Activated CD8-positive, alpha-beta T cell treated with anti-CD3 and anti-CD28 coated beads for 36 hours (primary cell): ENCODE data around the gene CENPX. TPM values are rescaled to one million over a fixed set of nuclear protein-coding genes. Genes with fewer than 3 reads are reported as not detected.

ENCODE experiments used
- ATAC-seq: fragments of 200-7000 bp; cut with Tn5 transposase; one replicate; pipeline ENCODE4 v1.10.0; 2021; ENCODE audit warnings: mild to moderate bottlenecking, moderate library complexity
- CTCF ChIA-PET: fragments of 350-600 bp; sonication (Branson Sonifier 250); formaldehyde crosslinking; loops from one replicate; lab custom pipeline; 2021; ENCODE audit warnings: antibody characterized with exemption; lab: Charles Lee
- POLR2A ChIA-PET: fragments of 350-600 bp; sonication (Branson Sonifier 250); formaldehyde crosslinking; loops from one replicate; lab custom pipeline; 2021; ENCODE audit warnings: antibody characterized with exemption; lab: Charles Lee
- DNase-seq: peaks from one replicate; pipeline ENCODE4 v3.0.0-alpha.2; 2020
- H3K27ac Mint-ChIP-seq: one replicate; pipeline ENCODE4 v1.8.0; 2021; ENCODE audit warnings: mild to moderate bottlenecking, mixed read lengths
- H3K27me3 Mint-ChIP-seq: one replicate; pipeline ENCODE4 v1.8.0; 2021; ENCODE audit warnings: mixed read lengths
- H3K36me3 Mint-ChIP-seq: one replicate; pipeline ENCODE4 v1.8.0; 2021; ENCODE audit warnings: low read depth, mixed read lengths
- H3K4me1 Mint-ChIP-seq: one replicate; pipeline ENCODE4 v1.8.0; 2021; ENCODE audit warnings: low read depth, mixed read lengths
- H3K4me3 Mint-ChIP-seq: one replicate; pipeline ENCODE4 v1.8.0; 2021; ENCODE audit warnings: mild to moderate bottlenecking, moderate library complexity, mixed read lengths
- H3K9me3 Mint-ChIP-seq: one replicate; pipeline ENCODE4 v1.8.0; 2021; ENCODE audit warnings: mixed read lengths
- intact Hi-C: fragments of 100-400 bp; cut with micrococcal nuclease; formaldehyde crosslinking; loops from one replicate; pipeline ENCODE4 v1.10.0; 2022
- total RNA-seq, 2 experiments: library from RNA; stranded (reverse); gene quantifications; one replicate each; pipeline ENCODE4 v1.2.3, GENCODE V29; 2021
- TF ChIP-seq, protein P1 (sequence below): fragments of 200-600 bp; IDR thresholded peaks from one replicate; pipeline ENCODE4 v1.8.0; 2022; ENCODE audit warnings: antibody characterized with exemption, mild to moderate bottlenecking

CENPX gene
- total RNA-seq, 2 experiments from 2014 or later, result 88.7 to 98.1 TPM

DNA sequence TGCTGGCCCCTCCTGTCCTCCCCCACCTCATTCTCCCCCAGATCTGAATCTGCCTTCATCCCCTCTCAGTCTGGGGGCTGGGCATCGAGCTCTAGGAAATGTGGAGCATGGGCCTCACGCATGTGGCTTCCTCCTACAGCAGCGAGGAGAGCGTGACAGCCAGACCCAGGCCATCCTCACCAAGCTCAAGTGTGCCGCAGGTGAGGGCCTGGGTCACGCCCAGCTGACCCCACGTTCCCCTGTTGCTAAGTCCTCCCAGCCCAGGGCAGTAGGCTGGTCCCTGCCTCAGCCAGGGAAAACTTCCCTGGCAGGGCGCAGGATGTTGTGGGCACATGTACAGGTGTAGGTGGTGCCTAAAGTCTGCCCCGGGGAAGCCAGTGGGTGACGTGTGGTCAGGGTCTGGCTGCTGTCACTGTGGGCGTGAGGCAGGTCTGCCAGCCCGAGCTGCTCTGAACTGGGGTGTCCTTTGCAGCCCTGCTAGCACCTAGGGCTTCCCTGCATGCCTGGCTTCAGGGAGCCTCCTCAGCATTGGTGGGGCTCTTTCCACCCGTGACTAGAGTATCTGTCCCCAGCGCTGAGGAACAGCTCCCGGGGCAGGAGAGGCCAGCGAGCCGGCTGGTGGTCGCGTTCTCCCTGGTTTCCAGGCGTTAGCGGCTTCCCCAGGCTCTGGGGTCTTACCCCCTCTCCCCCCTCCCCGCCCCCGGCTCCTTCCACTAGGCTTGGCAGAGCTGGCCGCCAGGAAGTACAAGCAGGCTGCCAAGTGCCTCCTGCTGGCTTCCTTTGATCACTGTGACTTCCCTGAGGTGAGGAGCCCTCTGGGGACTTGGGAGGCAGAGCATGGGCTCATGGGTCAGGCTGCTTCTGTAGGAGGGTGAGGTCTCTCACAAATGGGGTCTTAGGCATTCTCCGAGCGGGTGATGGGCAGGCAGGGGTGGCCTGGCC lies 32.6 kb upstream of the CENPX start:
- ChIA-PET POLR2A (interaction anchor here (0.9 to 9.3 kb wide), 5 partner anchors 9 to 72 kb away, joined by 3 to 98 read pairs (median 4); partner anchors contain the start of gene DUS1L), CTCF (interaction anchor here (1.3 kb wide), 1 partner anchor 26 kb away, joined by 4 read pairs; no protein-coding TSS in a partner anchor)
- no peak overlapping the region for H3K4me3 Mint-ChIP-seq
- H3K4me1 Mint-ChIP-seq, result peaks cover 16% of the 10 kb centered on the region
- TF ChIP-seq, protein P1, sequence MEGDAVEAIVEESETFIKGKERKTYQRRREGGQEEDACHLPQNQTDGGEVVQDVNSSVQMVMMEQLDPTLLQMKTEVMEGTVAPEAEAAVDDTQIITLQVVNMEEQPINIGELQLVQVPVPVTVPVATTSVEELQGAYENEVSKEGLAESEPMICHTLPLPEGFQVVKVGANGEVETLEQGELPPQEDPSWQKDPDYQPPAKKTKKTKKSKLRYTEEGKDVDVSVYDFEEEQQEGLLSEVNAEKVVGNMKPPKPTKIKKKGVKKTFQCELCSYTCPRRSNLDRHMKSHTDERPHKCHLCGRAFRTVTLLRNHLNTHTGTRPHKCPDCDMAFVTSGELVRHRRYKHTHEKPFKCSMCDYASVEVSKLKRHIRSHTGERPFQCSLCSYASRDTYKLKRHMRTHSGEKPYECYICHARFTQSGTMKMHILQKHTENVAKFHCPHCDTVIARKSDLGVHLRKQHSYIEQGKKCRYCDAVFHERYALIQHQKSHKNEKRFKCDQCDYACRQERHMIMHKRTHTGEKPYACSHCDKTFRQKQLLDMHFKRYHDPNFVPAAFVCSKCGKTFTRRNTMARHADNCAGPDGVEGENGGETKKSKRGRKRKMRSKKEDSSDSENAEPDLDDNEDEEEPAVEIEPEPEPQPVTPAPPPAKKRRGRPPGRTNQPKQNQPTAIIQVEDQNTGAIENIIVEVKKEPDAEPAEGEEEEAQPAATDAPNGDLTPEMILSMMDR, result no peak
- peaks cover 3% of the 10 kb centered on the region for H3K36me3 Mint-ChIP-seq
- DNase-seq, result no peak
- no peak for ATAC-seq
- peak overlapping the region; percentile 16 for H3K27ac Mint-ChIP-seq
- intact Hi-C loops, result no loop called here
- no peaks in the 10 kb centered on the region for H3K27me3 Mint-ChIP-seq
- no peaks in the 10 kb centered on the region for H3K9me3 Mint-ChIP-seq

DNA sequence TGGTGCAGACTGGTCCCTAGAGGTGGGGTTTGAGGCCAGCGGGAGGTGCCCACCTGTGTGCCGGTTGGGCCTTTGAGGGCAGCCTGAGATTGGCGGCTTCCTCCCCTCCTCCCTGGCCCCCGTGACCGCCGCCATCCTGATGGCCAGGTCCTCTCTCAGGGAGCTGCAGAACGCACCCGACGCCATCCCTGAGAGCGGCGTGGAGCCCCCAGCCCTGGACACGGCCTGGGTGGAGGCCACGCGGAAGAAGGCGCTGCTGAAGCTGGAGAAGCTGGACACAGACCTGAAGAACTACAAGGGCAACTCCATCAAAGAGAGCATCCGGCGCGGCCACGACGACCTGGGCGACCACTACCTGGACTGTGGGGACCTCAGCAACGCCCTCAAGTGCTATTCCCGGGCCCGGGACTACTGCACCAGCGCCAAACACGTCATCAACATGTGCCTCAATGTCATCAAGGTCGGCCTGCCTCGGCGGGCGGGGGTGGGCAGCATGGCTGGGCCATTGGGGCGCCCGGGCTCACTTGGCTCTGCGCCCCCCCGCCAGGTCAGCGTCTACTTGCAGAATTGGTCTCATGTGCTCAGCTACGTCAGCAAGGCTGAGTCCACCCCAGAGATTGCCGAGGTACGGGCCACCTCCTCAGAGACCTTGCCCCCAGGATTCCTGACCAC lies 31.8 kb upstream of the CENPX start:
- POLR2A ChIA-PET, result interaction anchor here (1.1 to 9.3 kb wide), 4 partner anchors 9 to 73 kb away, joined by 3 to 98 read pairs (median 4); partner anchors contain the start of gene DUS1L

DNA sequence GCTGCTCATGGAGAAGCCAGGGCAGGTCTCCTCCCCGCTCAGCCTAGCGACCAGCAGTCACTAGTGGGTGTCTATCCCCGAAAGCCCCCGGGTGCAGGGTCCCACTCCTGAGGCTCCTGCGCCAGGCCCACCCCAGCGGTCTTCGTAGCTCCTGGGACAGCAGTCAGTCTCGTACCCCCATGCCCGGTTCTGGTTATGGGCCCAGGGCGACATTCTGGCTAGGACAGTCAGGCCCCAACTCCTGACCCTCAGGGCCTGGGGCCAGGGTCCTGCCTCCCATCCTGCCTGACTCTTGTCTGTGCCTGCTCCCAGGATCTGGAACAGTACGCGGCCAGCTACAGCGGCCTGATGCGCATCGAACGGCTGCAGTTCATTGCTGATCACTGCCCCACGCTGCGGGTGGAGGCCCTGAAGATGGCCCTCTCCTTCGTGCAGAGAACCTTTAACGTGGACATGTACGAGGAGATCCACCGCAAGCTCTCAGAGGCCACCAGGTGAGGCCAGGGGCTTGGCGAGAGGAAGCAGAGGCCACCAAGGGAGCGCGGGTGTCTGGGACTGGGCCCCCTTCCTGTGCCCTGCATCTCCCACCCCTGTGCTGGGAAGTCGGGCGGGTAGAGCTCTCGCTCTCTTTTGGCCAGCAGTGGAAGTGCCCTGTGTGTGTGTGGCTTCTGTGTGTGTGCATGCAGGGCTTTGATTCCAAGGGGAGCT lies 31.0 kb upstream of the CENPX start:
- H3K27ac Mint-ChIP-seq, result peak overlapping the region; percentile 25
- ATAC-seq (no peak), DNase-seq (no peak)
- peaks cover 19% of the 10 kb centered on the region for H3K4me1 Mint-ChIP-seq
- ChIA-PET CTCF (no interaction called here), POLR2A (interaction anchor here (0.7 to 9.3 kb wide), 4 partner anchors 10 to 38 kb away, joined by 4 to 98 read pairs (median 4); partner anchors contain the start of gene DUS1L)
- TF ChIP-seq, protein P1, result no peak
- peak overlapping the region; percentile 82 for H3K4me3 Mint-ChIP-seq
- no peaks in the 10 kb centered on the region for H3K27me3 Mint-ChIP-seq
- peaks cover 2% of the 10 kb centered on the region for H3K36me3 Mint-ChIP-seq
- no peaks in the 10 kb centered on the region for H3K9me3 Mint-ChIP-seq
- intact Hi-C loops, result no loop called here

More for the DNA sequence above, 31.8 kb upstream of the CENPX start:
- TF ChIP-seq, protein P1, result no peak
- CTCF ChIA-PET, result no interaction called here
- H3K9me3 Mint-ChIP-seq, result no peaks in the 10 kb centered on the region
- intact Hi-C loops, result no loop called here
- no peak for DNase-seq
- H3K27ac Mint-ChIP-seq, result peak overlapping the region; percentile 16
- H3K4me1 Mint-ChIP-seq, result peaks cover 19% of the 10 kb centered on the region
- H3K27me3 Mint-ChIP-seq, result no peaks in the 10 kb centered on the region
- no peak overlapping the region for H3K4me3 Mint-ChIP-seq
- H3K36me3 Mint-ChIP-seq, result peaks cover 2% of the 10 kb centered on the region
- ATAC-seq, result no peak

DNA sequence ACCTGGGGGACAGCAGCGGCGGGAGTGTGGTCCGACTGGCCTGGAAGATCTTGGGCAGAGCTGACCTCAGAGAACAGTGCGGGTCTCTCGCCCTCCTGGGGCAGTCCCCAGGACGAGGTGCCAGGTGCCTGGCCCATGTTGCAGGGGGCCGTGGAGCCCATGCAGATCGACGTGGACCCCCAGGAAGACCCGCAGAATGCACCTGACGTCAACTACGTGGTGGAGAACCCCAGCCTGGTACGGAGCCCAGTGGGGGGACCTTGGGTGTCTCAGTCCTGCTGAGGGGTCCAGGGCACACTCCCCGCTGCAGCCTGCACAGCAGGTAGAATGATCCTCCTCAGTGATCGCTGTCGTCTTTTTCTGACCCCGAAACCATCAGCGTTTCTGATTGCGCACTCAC lies 30.5 kb upstream of the CENPX start:
- Mint-ChIP-seq H3K27me3 (no peaks in the 10 kb centered on the region), H3K36me3 (peaks cover 2% of the 10 kb centered on the region), H3K4me1 (peaks cover 19% of the 10 kb centered on the region), H3K4me3 (peak overlapping the region; percentile 82), H3K27ac (peak overlapping the region; percentile 25), H3K9me3 (no peaks in the 10 kb centered on the region)
- ATAC-seq (no peak), DNase-seq (no peak)
- POLR2A ChIA-PET, result interaction anchor here (1.3 to 9.3 kb wide), 4 partner anchors 11 to 39 kb away, joined by 4 to 98 read pairs (median 4); partner anchors contain the start of gene DUS1L
- CTCF ChIA-PET, result no interaction called here
- TF ChIP-seq, protein P1, result no peak
- intact Hi-C loops, result no loop called here
